GM12878 (cell line): ENCODE results near the gene MMP7. TPM values are rescaled to one million over a fixed set of nuclear protein-coding genes. Genes with fewer than 3 reads are reported as not detected.

ENCODE experiments used
- ATAC-seq: fragments of 200-7000 bp; cut with Tn5 transposase; 3 replicates; pipeline ENCODE4 v1.9.1; 2020; ENCODE audit warnings: mild to moderate bottlenecking, moderate library complexity
- BruUV-seq: library from RNA; stranded (reverse); fragments of 400-500 nt; replicated peaks from 2 replicates; lab custom pipeline; 2021; lab: Mats Ljungman, UMichigan
- CTCF ChIA-PET: fragments of 300-600 bp; sonication (Branson Sonifier 250); formaldehyde crosslinking; extraction: SDS; loops from one replicate; lab custom pipeline; 2021; ENCODE audit warnings: inconsistent platforms; lab: Yijun Ruan, JAX
- POLR2A ChIA-PET: fragments of 350-600 bp; formaldehyde crosslinking; extraction: SDS; loops from one replicate; lab custom pipeline; 2021; ENCODE audit warnings: inconsistent platforms; lab: Charles Lee
- RAD21 ChIA-PET: fragments of 300-600 bp; sonication (Branson Sonifier 250); formaldehyde crosslinking; loops from one replicate; lab custom pipeline; 2023; ENCODE audit warnings: antibody characterized with exemption; ENCODE audit not compliant: unreplicated experiment; lab: Charles Lee
- SMC1A ChIA-PET: fragments of 300-600 bp; sonication (Branson Sonifier 250); formaldehyde crosslinking; loops from one replicate; lab custom pipeline; 2023; ENCODE audit not compliant: unreplicated experiment, uncharacterized antibody; lab: Charles Lee
- DNase-seq: peaks from one replicate; pipeline ENCODE4 v3.0.0-alpha.2; 2011; ENCODE audit warnings: low read depth, low spot score
- FAIRE-seq: peaks from 3 replicates; lab custom pipeline; 2011; peaks lifted over from hg19 to GRCh38; lab: Jason Lieb, UNC
- H2AFZ ChIP-seq: 2 replicates; pipeline ENCODE4 v1.6.0; 2011; ENCODE audit warnings: low read depth, low read length, control low read depth; ENCODE audit not compliant: control insufficient read depth
- H3K27ac ChIP-seq: 2 replicates; pipeline ENCODE4 v1.5.1; 2011; ENCODE audit warnings: control low read depth; ENCODE audit not compliant: control insufficient read depth, insufficient read depth
- H3K27me3 ChIP-seq, 2 experiments: replicated peaks in 1 of 2; 2 replicates each; pipeline versions ENCODE4 v1.6.0 to v1.6.1; 2011; ENCODE audit warnings: low read length in 1 of 2; ENCODE audit not compliant: control insufficient read depth in 2 of 2, insufficient read depth in 2 of 2
- H3K36me3 ChIP-seq, 2 experiments: 2 replicates each; pipeline ENCODE4 v1.5.1; 2011; ENCODE audit warnings: low read length in 1 of 2; ENCODE audit not compliant: control insufficient read depth in 2 of 2, insufficient read depth in 2 of 2
- H3K4me1 ChIP-seq: 2 replicates; pipeline ENCODE4 v1.6.1; 2011; ENCODE audit warnings: mild to moderate bottlenecking, low read length, moderate library complexity, mixed read lengths; ENCODE audit not compliant: control insufficient read depth, insufficient read depth
- H3K4me2 ChIP-seq: 2 replicates; pipeline ENCODE4 v1.6.0; 2011; ENCODE audit warnings: control low read depth; ENCODE audit not compliant: control insufficient read depth, insufficient read depth
- H3K4me3 ChIP-seq: fragments of 200-600 bp; sonication (generic); 2 replicates; pipeline ENCODE4 v1.5.1; 2016
- H3K79me2 ChIP-seq: 2 replicates; pipeline ENCODE4 v1.6.0; 2011; ENCODE audit warnings: low read length; ENCODE audit not compliant: control insufficient read depth, insufficient read depth
- H3K9ac ChIP-seq: 2 replicates; pipeline ENCODE4 v1.8.0; 2011; ENCODE audit warnings: low read length, control low read depth, mixed read lengths; ENCODE audit not compliant: control insufficient read depth, insufficient read depth
- H3K9me3 ChIP-seq: replicated peaks from 3 replicates; pipeline ENCODE4 v1.5.1; 2011; ENCODE audit warnings: mild to moderate bottlenecking, low read length; ENCODE audit not compliant: control insufficient read depth, insufficient read depth
- H4K20me1 ChIP-seq: 2 replicates; pipeline ENCODE4 v1.6.0; 2011; ENCODE audit not compliant: control insufficient read depth, insufficient read depth
- ATF7 ChIP-seq: fragments of 450-650 bp; IDR thresholded peaks from 2 replicates; pipeline ENCODE4 v1.6.1; 2016; ENCODE audit warnings: low read depth, mild to moderate bottlenecking
- DPF2 ChIP-seq: fragments of 450-650 bp; IDR thresholded peaks from 2 replicates; pipeline ENCODE4 v1.6.1; 2017; ENCODE audit warnings: mild to moderate bottlenecking
- IKZF1 ChIP-seq: fragments of 450-650 bp; conservative IDR thresholded peaks from 2 replicates; pipeline ENCODE4 v1.6.1; 2017; ENCODE audit warnings: antibody characterized with exemption, mild to moderate bottlenecking
- IRF4 ChIP-seq: IDR thresholded peaks from 2 replicates; pipeline ENCODE4 v1.6.1; 2011; ENCODE audit warnings: low read depth, low read length
- PML ChIP-seq: IDR thresholded peaks from 2 replicates; pipeline ENCODE4 v1.6.1; 2012; ENCODE audit warnings: low read length, inconsistent platforms
- RELB ChIP-seq: fragments of 450-650 bp; IDR thresholded peaks from 2 replicates; pipeline ENCODE4 v1.6.1; 2017; ENCODE audit warnings: low read depth, mild to moderate bottlenecking, moderate library complexity
- RFX5 ChIP-seq: IDR thresholded peaks from 2 replicates; pipeline ENCODE4 v1.6.1; 2011; ENCODE audit warnings: low read depth, low read length, improper control_type of control experiment
- SIX5 ChIP-seq: IDR thresholded peaks from 2 replicates; pipeline ENCODE4 v1.6.1; 2011; ENCODE audit warnings: mild to moderate bottlenecking, low read depth, low read length, moderate library complexity; ENCODE audit not compliant: severe bottlenecking
- SREBF2 ChIP-seq: IDR thresholded peaks from 2 replicates; pipeline ENCODE4 v1.6.1; 2012; ENCODE audit warnings: mild to moderate bottlenecking, low read length
- STAT1 ChIP-seq: fragments of 450-650 bp; conservative IDR thresholded peaks from 2 replicates; pipeline ENCODE4 v1.6.1; 2014; ENCODE audit warnings: antibody characterized with exemption, mild to moderate bottlenecking
- TAF1 ChIP-seq: IDR thresholded peaks from 2 replicates; pipeline ENCODE4 v1.6.1; 2011; ENCODE audit warnings: mild to moderate bottlenecking, low read depth, low read length, borderline replicate concordance
- TCF12 ChIP-seq: IDR thresholded peaks from 2 replicates; pipeline ENCODE4 v1.6.1; 2011; ENCODE audit warnings: low read depth, mild to moderate bottlenecking, low read length
- ZBED1 ChIP-seq: IDR thresholded peaks from 2 replicates; pipeline ENCODE4 v1.6.1; 2016; ENCODE audit warnings: borderline replicate concordance
- ZBTB4 ChIP-seq: fragments of 450-650 bp; formaldehyde crosslinking; IDR thresholded peaks from 2 replicates; pipeline ENCODE4 v1.4.0; 2022; ENCODE audit warnings: mild to moderate bottlenecking, moderate library complexity
- ZNF217 ChIP-seq: fragments of 450-650 bp; IDR thresholded peaks from 2 replicates; pipeline ENCODE4 v1.6.1; 2017; ENCODE audit warnings: antibody characterized with exemption, mild to moderate bottlenecking
- ZSCAN29 ChIP-seq: fragments of 450-650 bp; IDR thresholded peaks from 2 replicates; pipeline ENCODE4 v1.6.1; 2017; ENCODE audit warnings: mild to moderate bottlenecking, moderate library complexity
- WGBS: methylation state at CpG from one replicate; pipeline ENCODE4 v1.1.6; 2016; ENCODE audit warnings: low lambda C conversion rate; ENCODE audit not compliant: insufficient replicate concordance, insufficient coverage; ENCODE audit errors: missing lambda C conversion rate; 5-methylcytosine and 5-hydroxymethylcytosine counted together
- in situ Hi-C: fragments of 300-500 bp; cut with MboI; formaldehyde crosslinking; loops from 9 replicates; pipeline ENCODE4 v1.14.3; 2018; ENCODE audit warnings: mixed read lengths
- intact Hi-C: fragments of 100-400 bp; cut with micrococcal nuclease; formaldehyde crosslinking; loops from one replicate; pipeline ENCODE4 v1.14.2; 2022; ENCODE audit not compliant: unreplicated experiment
- polyA plus RNA-seq, 11 experiments: library from polyadenylated mRNA; depleted of rRNA in 4 of 11; unstranded in 6 of 11; stranded (reverse) in 5 of 11; fragments of >200 nt; fragmentation: Nextera tagmentation in 4 of 11; fragmentation: Illumina TruSeq in 1 of 11; extraction: Ambion mirVana in 4 of 11; extraction: Trizol in 1 of 11; gene quantifications; 1 replicate in 1 of 11; 2 replicates in 10 of 11; pipeline versions ENCODE4 v1.2.1 to v1.2.3, GENCODE V29; 2011 to 2016; ENCODE audit warnings: inconsistent platforms in 2 of 11, missing spikeins in 2 of 11, low read depth in 1 of 11
- total RNA-seq, 4 experiments: library from RNA; depleted of rRNA in 3 of 4; stranded (reverse); fragments of >200 nt in 3 of 4; fragmentation: Illumina TruSeq in 1 of 4; extraction: Trizol in 1 of 4; gene quantifications; 2 replicates each; pipeline versions ENCODE4 v1.2.1 to v1.2.3, GENCODE V29; 2013 to 2021

Gene MMP7
- total and polyA plus RNA-seq, 10 of the 15 experiments (the other 5 are each of a cell fraction or from before 2014, with no cell fraction given), result 0.63 to 18.0 (median 1.1) TPM

- ChIA-PET POLR2A (interaction anchor here (0.8 to 1.4 kb wide), 6 partner anchors 9 to 112 kb away, joined by 3 to 8 read pairs (median 4); no protein-coding TSS in a partner anchor), SMC1A (interaction anchor here (0.6 to 3.8 kb wide), 34 partner anchors 9 to 219 kb away, joined by 3 to 46 read pairs (median 5); no protein-coding TSS in a partner anchor), CTCF (interaction anchor here (0.7 to 4.5 kb wide), 16 partner anchors 9 to 205 kb away, joined by 3 to 71 read pairs (median 4); no protein-coding TSS in a partner anchor), RAD21 (interaction anchor here (0.6 to 5.0 kb wide), 23 partner anchors 8 to 205 kb away, joined by 3 to 37 read pairs (median 4); partner anchors contain the start of gene MMP7)
- FAIRE-seq (no peak), DNase-seq (no peak), ATAC-seq (no peak)
- Histone ChIP-seq H3K36me3 (no peaks in the 10 kb centered on the region), H4K20me1 (no peaks in the 10 kb centered on the region), H3K9ac (no peak overlapping the region), H3K27me3 (0 out of 4 replicates have a peak, but pooled peaks cover 0 to 3% of the 10 kb centered on the region in 2 experiments), H3K4me1 (peaks cover 5% of the 10 kb centered on the region), H3K79me2 (no peaks in the 10 kb centered on the region), H3K27ac (no peak overlapping the region), H2AFZ (no peak overlapping the region), H3K9me3 (no peaks in the 10 kb centered on the region), H3K4me3 (no peak overlapping the region), H3K4me2 (no peak overlapping the region)
- in situ Hi-C loops, result loop anchor here (25.0 kb wide), 1 partner anchor 112 kb away; no protein-coding TSS in a partner anchor
- no TSS peak for BruUV-seq
- intact Hi-C loops, result no loop called here
- TF ChIP-seq IRF4 (no peak), ZSCAN29 (no peak), STAT1 (no peak), TCF12 (no peak), SIX5 (no peak), ZBTB4 (CRISPR knock-in tag) (no peak), ZNF217 (no peak), PML (no peak), RELB (no peak), IKZF1 (no peak), ATF7 (no peak), RFX5 (no peak), SREBF2 (no peak), ZBED1 (no peak), TAF1 (no peak), DPF2 (no peak)
- 72% methylated on average over 3 of the region's 3 CpGs for WGBS
These were observed 31.4 kb downstream of the MMP7 start for GRCh38 chr11:102499151-102499550.
